Epithelial cell of esophagus (primary cell): Measurements from ENCODE around the gene CFAP210.

Source experiments
- DNase-seq: peaks from one replicate; pipeline ENCODE4 v3.0.0; 2010; ENCODE audit warnings: low read depth
- H3K4me3 ChIP-seq: 2 replicates; pipeline ENCODE4 v1.5.1; 2011; ENCODE audit warnings: mild to moderate bottlenecking, low read length, control low read depth
- CTCF ChIP-seq: IDR thresholded peaks from 2 replicates; pipeline ENCODE4 v1.5.1; 2011; ENCODE audit warnings: low read depth, mild to moderate bottlenecking, low read length, control low read depth, inconsistent platforms; ENCODE audit not compliant: insufficient read depth; ENCODE audit errors: missing control alignments

CFAP210 gene

GRCh38 chr2:169672406-169672805 is 21.8 kb downstream of the CFAP210 start:
- DNase-seq, result no peak
- TF ChIP-seq CTCF, result no peak
- no peak overlapping the region for H3K4me3 ChIP-seq

GRCh38 chr2:169670937-169671336 is 23.3 kb downstream of the CFAP210 start:
- no peak for TF ChIP-seq CTCF
- DNase-seq, result no peak
- no peak overlapping the region for H3K4me3 ChIP-seq

GRCh38 chr2:169670215-169670651 is 24.0 kb downstream of the CFAP210 start:
- TF ChIP-seq CTCF, result no peak
- peak; percentile 21 for DNase-seq
- no peak overlapping the region for H3K4me3 ChIP-seq

GRCh38 chr2:169667583-169667982 is 26.6 kb downstream of the CFAP210 start:
- no peak for TF ChIP-seq CTCF
- H3K4me3 ChIP-seq, result no peak overlapping the region
- no peak for DNase-seq

- DNase-seq, result no peak
- TF ChIP-seq CTCF, result no peak
- no peak overlapping the region for H3K4me3 ChIP-seq
Observed at GRCh38 chr2:169664978-169665930, 29.0 kb downstream of the CFAP210 start.

GRCh38 chr2:169664600-169664977 is 29.6 kb downstream of the CFAP210 start:
- no peak for TF ChIP-seq CTCF
- H3K4me3 ChIP-seq, result no peak overlapping the region
- no peak for DNase-seq
